HepG2 (cell line): ENCODE results near the gene GCHFR.

Experiments used
- CREB1 ChIP-seq, 2 experiments: fragments of 450-650 bp in 1 of 2; IDR thresholded peaks; 2 replicates each; pipeline ENCODE4 v1.6.1; 2016 to 2017; ENCODE audit warnings: control low read depth in 1 of 2, mild to moderate bottlenecking in 1 of 2, missing compliant biosample characterization in 1 of 2, missing genetic modification characterization in 1 of 2
- CTCF ChIP-seq: sonication (generic); formaldehyde crosslinking; IDR thresholded peaks from 2 replicates; pipeline ENCODE4 v1.5.0; 2020; ENCODE audit warnings: mild to moderate bottlenecking, missing genetic modification reagents, moderate library complexity
- EED ChIP-seq: sonication (generic); formaldehyde crosslinking; IDR thresholded peaks from 2 replicates; pipeline ENCODE4 v1.5.0; 2020; ENCODE audit warnings: mild to moderate bottlenecking, missing genetic modification reagents

DNA sequence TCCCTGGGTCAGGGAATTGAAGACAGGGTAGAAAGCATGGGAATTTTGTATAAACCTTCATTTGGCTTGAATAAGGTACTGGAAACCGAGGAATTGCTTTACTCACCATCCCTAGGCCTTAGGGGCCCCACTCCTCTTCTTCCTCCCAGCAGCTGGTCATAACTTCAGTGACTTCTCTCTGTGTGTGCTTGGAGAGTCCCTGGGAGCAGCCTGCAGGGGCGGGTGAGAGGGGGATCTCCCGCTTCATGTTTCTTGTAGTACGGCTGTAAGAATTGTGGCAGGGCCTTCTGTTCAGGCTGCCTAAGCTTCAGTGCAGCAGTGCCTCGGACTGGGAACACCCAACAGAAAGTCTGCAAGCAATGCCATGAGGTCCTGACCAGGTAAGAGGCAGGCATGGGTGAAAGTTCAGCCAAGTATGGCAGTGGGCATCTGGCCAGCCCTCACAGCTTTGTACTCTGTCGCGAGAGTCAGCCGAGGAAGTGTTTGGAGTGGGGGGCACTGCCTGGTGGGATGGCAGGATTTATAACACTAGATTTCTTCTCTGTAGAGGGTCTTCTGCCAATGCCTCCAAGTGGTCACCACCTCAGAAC lies 45.1 kb downstream of the GCHFR start:
- TF ChIP-seq CREB1 (IDR thresholded peaks at IDR 0.05) (no peak), CREB1 (CRISPR knock-in tag; IDR thresholded peaks at IDR 0.05) (no peak), CTCF (CRISPR knock-in tag) (no peak), EED (no peak)
